Ramos (cell line): ENCODE data around the gene LAMA3.

ENCODE experiments used
- in situ Hi-C: fragments of 300-500 bp; cut with MboI; formaldehyde crosslinking; loops from one replicate; pipeline ENCODE4 v1.14.3; 2022; ENCODE audit warnings: low sequenced_read_pairs; ENCODE audit not compliant: unreplicated experiment

LAMA3 gene

GRCh38 chr18:23971666-23972230, 282.5 kb downstream of the LAMA3 start:
- in situ Hi-C loops: no loop called here

GRCh38 chr18:23972453-23972852, 283.2 kb downstream of the LAMA3 start:
- in situ Hi-C loops: no loop called here

- in situ Hi-C loops: no loop called here
These were observed 287.9 kb downstream of the LAMA3 start for GRCh38 chr18:23977103-23977502.

GRCh38 chr18:23977719-23978483, 288.6 kb downstream of the LAMA3 start:
- in situ Hi-C loops: no loop called here

- in situ Hi-C loops: no loop called here
These were observed 292.2 kb downstream of the LAMA3 start for GRCh38 chr18:23981369-23981980.

- in situ Hi-C loops: no loop called here
These were observed 293.2 kb downstream of the LAMA3 start for GRCh38 chr18:23982155-23983079.

GRCh38 chr18:23983112-23983511, 293.9 kb downstream of the LAMA3 start:
- in situ Hi-C loops: no loop called here

GRCh38 chr18:23986600-23987359, 297.5 kb downstream of the LAMA3 start:
- in situ Hi-C loops: no loop called here

- in situ Hi-C loops: no loop called here
These were observed 301.5 kb downstream of the LAMA3 start for GRCh38 chr18:23990474-23991410.

- in situ Hi-C loops: no loop called here
These were observed 303.1 kb downstream of the LAMA3 start for GRCh38 chr18:23992089-23992940.

- in situ Hi-C loops: no loop called here
These were observed 303.7 kb downstream of the LAMA3 start for GRCh38 chr18:23992941-23993280.

GRCh38 chr18:23994361-23994902, 305.2 kb downstream of the LAMA3 start:
- in situ Hi-C loops: no loop called here

- in situ Hi-C loops: no loop called here
These were observed 305.9 kb downstream of the LAMA3 start for GRCh38 chr18:23995180-23995579.

GRCh38 chr18:23998018-23998417, 308.8 kb downstream of the LAMA3 start:
- in situ Hi-C loops: no loop called here

GRCh38 chr18:23998820-23999219, 309.6 kb downstream of the LAMA3 start:
- in situ Hi-C loops: no loop called here

GRCh38 chr18:24000613-24001490, 311.6 kb downstream of the LAMA3 start:
- in situ Hi-C loops: loop anchor here (25.0 kb wide), 2 partner anchors 139 to 764 kb away; no protein-coding TSS in a partner anchor

GRCh38 chr18:24002479-24002878, 313.2 kb downstream of the LAMA3 start:
- in situ Hi-C loops: loop anchor here (25.0 kb wide), 2 partner anchors 140 to 765 kb away; no protein-coding TSS in a partner anchor
